PC-9 (cell line): ENCODE measurements around the gene NEURL1B. TPM values are rescaled to one million over a fixed set of nuclear protein-coding genes. Genes with fewer than 3 reads are reported as not detected.
A peak's percentile ranks its signal among the peaks of the same experiment; 100 is the strongest.

Experiments used
- BruUV-seq: library from RNA; stranded (reverse); fragments of 400-500 nt; replicated peaks from 2 replicates; lab custom pipeline; 2021; lab: Mats Ljungman, UMichigan
- CTCF ChIA-PET: fragments of 300-600 bp; sonication (Branson Sonifier 250); formaldehyde crosslinking; loops from one replicate; lab custom pipeline; 2022; ENCODE audit warnings: antibody characterized with exemption; lab: Charles Lee
- POLR2A ChIA-PET: fragments of 300-600 bp; sonication (Branson Sonifier 250); formaldehyde crosslinking; loops from one replicate; lab custom pipeline; 2022; ENCODE audit warnings: antibody characterized with exemption; ENCODE audit not compliant: unreplicated experiment; lab: Charles Lee
- DNase-seq, 2 experiments: peaks; one replicate each; pipeline versions ENCODE4 v3.0.0 to v3.0.0-alpha.2; 2015 to 2022; ENCODE audit warnings: mixed read lengths in 1 of 2
- H2AFZ ChIP-seq: fragments of 200-600 bp; sonication (generic); 2 replicates; pipeline ENCODE4 v1.8.1; 2017; ENCODE audit warnings: antibody characterized with exemption
- H3F3A ChIP-seq: fragments of 200-600 bp; sonication (generic); 2 replicates; pipeline ENCODE4 v1.8.1; 2017; ENCODE audit warnings: antibody characterized with exemption, mild to moderate bottlenecking, low read depth; ENCODE audit not compliant: insufficient read depth
- H3K27ac ChIP-seq: fragments of 200-600 bp; sonication (generic); 2 replicates; pipeline ENCODE4 v1.6.1; 2016; ENCODE audit warnings: mixed run types
- H3K27me3 ChIP-seq: fragments of 200-600 bp; sonication (generic); 2 replicates; pipeline ENCODE4 v1.6.1; 2016; ENCODE audit warnings: low read depth, mixed run types; ENCODE audit not compliant: insufficient read depth
- H3K36me3 ChIP-seq: fragments of 200-600 bp; sonication (generic); 2 replicates; pipeline ENCODE4 v1.6.1; 2016; ENCODE audit warnings: low read depth, mixed run types
- H3K4me1 ChIP-seq: fragments of 200-600 bp; sonication (generic); replicated peaks from 2 replicates; pipeline ENCODE4 v1.6.1; 2016; ENCODE audit warnings: mixed run types; ENCODE audit not compliant: insufficient read depth
- H3K4me2 ChIP-seq: fragments of 200-600 bp; sonication (generic); 2 replicates; pipeline ENCODE4 v1.6.1; 2017; ENCODE audit warnings: mixed run types
- H3K4me3 ChIP-seq: fragments of 200-600 bp; sonication (generic); 2 replicates; pipeline ENCODE4 v1.6.1; 2016; ENCODE audit warnings: mixed run types
- H3K79me2 ChIP-seq: fragments of 200-600 bp; sonication (generic); 2 replicates; pipeline ENCODE4 v1.6.1; 2017; ENCODE audit warnings: low read depth, mixed run types
- H3K9me2 ChIP-seq: fragments of 200-600 bp; sonication (generic); 2 replicates; pipeline ENCODE4 v1.8.1; 2017; ENCODE audit warnings: mild to moderate bottlenecking; ENCODE audit not compliant: insufficient read depth
- H3K9me3 ChIP-seq: fragments of 200-600 bp; sonication (generic); 2 replicates; pipeline ENCODE4 v1.8.1; 2016; ENCODE audit warnings: low read depth; ENCODE audit not compliant: insufficient read depth
- H4K20me1 ChIP-seq: fragments of 200-600 bp; sonication (generic); 2 replicates; pipeline ENCODE4 v1.8.1; 2017; ENCODE audit not compliant: insufficient read depth
- CTCF ChIP-seq: fragments of 200-600 bp; sonication (generic); conservative IDR thresholded peaks from 2 replicates; pipeline ENCODE4 v1.6.1; 2017; ENCODE audit warnings: mixed run types, antibody characterized with exemption, mild to moderate bottlenecking, moderate library complexity
- EZH2 ChIP-seq: fragments of 200-600 bp; sonication (generic); IDR thresholded peaks from 2 replicates; pipeline ENCODE4 v1.8.0; 2017; ENCODE audit warnings: antibody characterized with exemption, low read depth
- intact Hi-C: fragments of 100-400 bp; cut with micrococcal nuclease; formaldehyde crosslinking; loops from one replicate; pipeline ENCODE4 v1.10.0; 2022; ENCODE audit not compliant: unreplicated experiment
- total RNA-seq: library from RNA; stranded (reverse); gene quantifications from 2 replicates; pipeline ENCODE4 v1.2.3, GENCODE V29; 2021

The NEURL1B gene
- total RNA-seq, 1 experiment from 2014 or later = 14.3 TPM

GRCh38 chr5:172646716-172647285 is 5.7 kb downstream of the NEURL1B start:
- Histone ChIP-seq H4K20me1 (no peaks in the 10 kb centered on the region), H3K9me2 (no peaks in the 10 kb centered on the region), H3K27ac (no peak overlapping the region), H3K9me3 (no peaks in the 10 kb centered on the region), H3K4me1 (peaks cover 35% of the 10 kb centered on the region), H3F3A (peaks cover 37% of the 10 kb centered on the region), H3K27me3 (no peaks in the 10 kb centered on the region), H3K36me3 (no peaks in the 10 kb centered on the region), H3K79me2 (no peaks in the 10 kb centered on the region), H3K4me2 (no peak overlapping the region), H3K4me3 (no peak overlapping the region), H2AFZ (no peak overlapping the region)
- DNase-seq = no peak
- BruUV-seq = no TSS peak
- ChIA-PET CTCF (no interaction called here), POLR2A (no interaction called here)
- intact Hi-C loops = no loop called here
- TF ChIP-seq EZH2 = no peak
- TF ChIP-seq CTCF = no peak

- Histone ChIP-seq H3K79me2 (no peaks in the 10 kb centered on the region), H3K4me1 (peaks cover 35% of the 10 kb centered on the region), H3K4me2 (peak overlapping the region; percentile 57), H3K27me3 (no peaks in the 10 kb centered on the region), H3K36me3 (no peaks in the 10 kb centered on the region), H3K4me3 (no peak overlapping the region), H3K9me3 (no peaks in the 10 kb centered on the region), H3K27ac (no peak overlapping the region; the same call in 1 of the 2 replicates), H3F3A (peaks cover 32% of the 10 kb centered on the region), H2AFZ (no peak overlapping the region), H3K9me2 (no peaks in the 10 kb centered on the region), H4K20me1 (no peaks in the 10 kb centered on the region)
- TSS peak; percentile 64 for BruUV-seq
- ChIA-PET CTCF (no interaction called here), POLR2A (no interaction called here)
- intact Hi-C loops = no loop called here
- TF ChIP-seq CTCF = no peak
- no peak for TF ChIP-seq EZH2
- no peak for DNase-seq
Observed at GRCh38 chr5:172647352-172648012, 6.4 kb downstream of the NEURL1B start.

GRCh38 chr5:172648013-172648381 is 6.9 kb downstream of the NEURL1B start:
- Histone ChIP-seq H3K27me3 (no peaks in the 10 kb centered on the region), H3K4me1 (peaks cover 35% of the 10 kb centered on the region), H3K4me3 (no peak overlapping the region), H2AFZ (no peak overlapping the region), H3K4me2 (peak overlapping the region; percentile 57), H3K27ac (peak overlapping the region; percentile 28), H3K36me3 (no peaks in the 10 kb centered on the region), H3K79me2 (no peaks in the 10 kb centered on the region), H3F3A (peaks cover 30% of the 10 kb centered on the region), H3K9me2 (no peaks in the 10 kb centered on the region), H3K9me3 (no peaks in the 10 kb centered on the region), H4K20me1 (no peaks in the 10 kb centered on the region)
- DNase-seq = peak; percentile 52 to 84
- POLR2A ChIA-PET = no interaction called here
- TF ChIP-seq CTCF = no peak
- CTCF ChIA-PET = no interaction called here
- intact Hi-C loops = no loop called here
- BruUV-seq = no TSS peak
